A549 (cell line): ENCODE results near the gene MLXIP. TPM values are rescaled to one million over a fixed set of nuclear protein-coding genes. Genes with fewer than 3 reads are reported as not detected.
A peak's percentile ranks its signal among the peaks of the same experiment; 100 is the strongest.

ENCODE experiments used
- ATAC-seq, 2 experiments: fragments of 200-7000 bp in 1 of 2; fragments of >200 bp in 1 of 2; cut with Nextera tagmentation in 1 of 2; cut with Tn5 transposase in 1 of 2; 3 replicates each; pipeline versions ENCODE4 v1.8.0 to v1.9.1; 2018 to 2020; ENCODE audit warnings: mild to moderate bottlenecking in 1 of 2, moderate library complexity in 1 of 2
- CTCF ChIA-PET: fragments of 300-600 bp; sonication (Branson Sonifier 250); formaldehyde crosslinking; extraction: SDS; loops from one replicate; lab custom pipeline; 2021; ENCODE audit warnings: antibody characterized with exemption, inconsistent platforms; lab: Yijun Ruan, JAX
- POLR2A ChIA-PET: fragments of 350-600 bp; formaldehyde crosslinking; extraction: SDS; loops from one replicate; lab custom pipeline; 2021; ENCODE audit warnings: antibody characterized with exemption, inconsistent platforms; lab: Yijun Ruan, JAX
- DNase-seq, 2 experiments: peaks; one replicate each; pipeline versions ENCODE4 v3.0.0 to v3.0.0-alpha.2; 2011 to 2016; ENCODE audit warnings: low read depth in 1 of 2, low spot score in 1 of 2
- FAIRE-seq: peaks from 2 replicates; lab custom pipeline; 2011; peaks lifted over from hg19 to GRCh38; lab: Jason Lieb, UNC
- H3K27ac ChIP-seq, 2 experiments: fragments of >200 bp; sonication (Bioruptor Twin); formaldehyde crosslinking; 3 replicates each; pipeline ENCODE4 v1.5.1; 2016 to 2017
- H3K4me1 ChIP-seq: fragments of >200 bp; sonication (Bioruptor Twin); formaldehyde crosslinking; 3 replicates; pipeline ENCODE4 v1.6.1; 2016
- H3K4me2 ChIP-seq: fragments of >200 bp; sonication (Bioruptor Twin); formaldehyde crosslinking; 3 replicates; pipeline ENCODE4 v1.6.1; 2016
- H3K4me3 ChIP-seq: fragments of >200 bp; sonication (Bioruptor Twin); formaldehyde crosslinking; 3 replicates; pipeline ENCODE4 v1.5.1; 2016
- H3K9me3 ChIP-seq: fragments of >200 bp; sonication (Bioruptor Twin); formaldehyde crosslinking; 3 replicates; pipeline ENCODE4 v1.6.1; 2016
- ATOH8 ChIP-seq: fragments of 250-450 bp; sonication (Bioruptor Pico); IDR thresholded peaks from 2 replicates; pipeline ENCODE4 v1.5.0; 2020; ENCODE audit warnings: low read depth, mild to moderate bottlenecking, moderate library complexity
- BCL3 ChIP-seq: fragments of >200 bp; sonication (Bioruptor Twin); formaldehyde crosslinking; IDR thresholded peaks from 3 replicates; pipeline ENCODE4 v1.6.1; 2016
- CBX2 ChIP-seq: fragments of 200-600 bp; sonication (generic); IDR thresholded peaks from 2 replicates; pipeline ENCODE4 v1.6.1; 2016; ENCODE audit warnings: low read depth, mild to moderate bottlenecking, borderline replicate concordance
- CEBPB ChIP-seq, 2 experiments: fragments of >200 bp in 1 of 2; sonication (Bioruptor Twin) in 1 of 2; formaldehyde crosslinking in 1 of 2; IDR thresholded peaks; 2 replicates each; pipeline ENCODE4 v1.6.1; 2012 to 2016
- CTCF ChIP-seq: fragments of >200 bp; sonication (Bioruptor Twin); formaldehyde crosslinking; IDR thresholded peaks from 3 replicates; pipeline ENCODE4 v1.5.1; 2016
- E2F6 ChIP-seq: IDR thresholded peaks from 2 replicates; pipeline ENCODE4 v1.6.1; 2012; ENCODE audit warnings: low read depth, borderline replicate concordance
- FOSL2 ChIP-seq, 2 experiments: fragments of 450-650 bp in 1 of 2; fragments of >200 bp in 1 of 2; sonication (Bioruptor Twin) in 1 of 2; formaldehyde crosslinking; IDR thresholded peaks; 2 replicates each; pipeline versions ENCODE4 v1.5.0 to v1.6.1; 2016 to 2020; ENCODE audit warnings: mild to moderate bottlenecking in 1 of 2, moderate library complexity in 1 of 2
- FOXS1 ChIP-seq: fragments of 250-450 bp; sonication (Bioruptor Pico); IDR thresholded peaks from 2 replicates; pipeline ENCODE4 v1.5.0; 2020; ENCODE audit warnings: mild to moderate bottlenecking, moderate library complexity
- JUN ChIP-seq, 2 experiments: fragments of >200 bp; sonication (Bioruptor Twin); formaldehyde crosslinking; IDR thresholded peaks; 2 replicates in 1 of 2; 3 replicates in 1 of 2; pipeline ENCODE4 v1.6.1; 2016 to 2017
- JUNB ChIP-seq: fragments of >200 bp; sonication (Bioruptor Twin); formaldehyde crosslinking; IDR thresholded peaks from 2 replicates; pipeline ENCODE4 v1.6.1; 2016
- KDM1A ChIP-seq: fragments of 200-600 bp; sonication (generic); IDR thresholded peaks from 2 replicates; pipeline ENCODE4 v1.6.1; 2016; ENCODE audit warnings: low read depth, mild to moderate bottlenecking
- MAFK ChIP-seq: fragments of 450-650 bp; IDR thresholded peaks from 2 replicates; pipeline ENCODE4 v1.6.1; 2014; ENCODE audit not compliant: partially characterized antibody
- MAX ChIP-seq: IDR thresholded peaks from 2 replicates; pipeline ENCODE4 v1.6.1; 2012
- MYC ChIP-seq: IDR thresholded peaks from 2 replicates; pipeline ENCODE4 v1.6.1; 2012; ENCODE audit warnings: mild to moderate bottlenecking, inconsistent platforms, low read length, improper control_type of control experiment, borderline replicate concordance
- NPAS2 ChIP-seq: fragments of 250-450 bp; sonication (Bioruptor Pico); IDR thresholded peaks from 2 replicates; pipeline ENCODE4 v1.8.0; 2022; ENCODE audit warnings: mild to moderate bottlenecking, moderate library complexity, borderline replicate concordance
- NR3C1 ChIP-seq: fragments of >200 bp; sonication (Bioruptor Twin); formaldehyde crosslinking; IDR thresholded peaks from 3 replicates; pipeline ENCODE4 v1.6.1; 2017
- POLR2A ChIP-seq: IDR thresholded peaks from 2 replicates; pipeline ENCODE4 v1.6.1; 2012; ENCODE audit warnings: mild to moderate bottlenecking, low read length
- SMC3 ChIP-seq: fragments of >200 bp; sonication (Bioruptor Twin); formaldehyde crosslinking; IDR thresholded peaks from 3 replicates; pipeline ENCODE4 v1.6.1; 2018; ENCODE audit warnings: inconsistent platforms
- SREBF2 ChIP-seq: fragments of 450-650 bp; IDR thresholded peaks from 2 replicates; pipeline ENCODE4 v1.6.1; 2014; ENCODE audit warnings: mild to moderate bottlenecking, moderate library complexity
- TP53 ChIP-seq: fragments of 250-450 bp; sonication (Bioruptor Pico); IDR thresholded peaks from 2 replicates; pipeline ENCODE4 v1.5.0; 2021; ENCODE audit warnings: mild to moderate bottlenecking, moderate library complexity
- ZSCAN20 ChIP-seq: fragments of 250-450 bp; sonication (Bioruptor Pico); IDR thresholded peaks from 2 replicates; pipeline ENCODE4 v1.8.0; 2022; ENCODE audit warnings: mild to moderate bottlenecking, moderate library complexity
- WGBS: methylation state at CpG from one replicate; pipeline ENCODE4 v1.1.6; 2017; ENCODE audit errors: missing lambda C conversion rate; 5-methylcytosine and 5-hydroxymethylcytosine counted together
- polyA plus RNA-seq, 4 experiments: library from polyadenylated mRNA; depleted of rRNA in 3 of 4; stranded (reverse); fragments of >200 nt; fragmentation: RNase III in 1 of 4; extraction: RNeasy Plus Mini Kit Qiagen cat#74134 plus additional on column Dnase treatment in 1 of 4; gene quantifications; 2 replicates in 3 of 4; 3 replicates in 1 of 4; pipeline ENCODE4 v1.2.3, GENCODE V29; 2011 to 2017

Gene MLXIP
- polyA plus RNA-seq, 2 of the 4 experiments (the other 2 are of a cell fraction), result 7.0 to 21.4 TPM

- 93% methylated on average over 21 of the region's 23 CpGs for WGBS
- ChIA-PET CTCF (interaction anchor here (32.3 kb wide), 1 partner anchor 63 kb away, joined by 850 read pairs; no protein-coding TSS in a partner anchor), POLR2A (no interaction called here)
- no peak overlapping the region for H3K4me2 ChIP-seq
- DNase-seq, result no peak
- H3K27ac ChIP-seq, result no peak overlapping the region
- peaks cover 37% of the 10 kb centered on the region for H3K4me1 ChIP-seq
- no peak for TF ChIP-seq SMC3
- TF ChIP-seq NPAS2 (CRISPR knock-in tag), result no peak
- no peak for TF ChIP-seq BCL3
- TF ChIP-seq POLR2A, result no peak
- TF ChIP-seq FOXS1, result no peak
- TF ChIP-seq NR3C1, result no peak
- no peak for TF ChIP-seq CBX2
- no peak for TF ChIP-seq CTCF
- TF ChIP-seq JUN (IDR thresholded peaks at IDR 0.05), result no peak
- no peak for TF ChIP-seq FOSL2 (IDR thresholded peaks at IDR 0.05)
- no peak for TF ChIP-seq FOSL2 (CRISPR knock-in tag; IDR thresholded peaks at IDR 0.05)
- no peak for TF ChIP-seq CEBPB (IDR thresholded peaks at IDR 0.05)
- no peak for TF ChIP-seq SREBF2
- TF ChIP-seq ATOH8 (CRISPR knock-in tag), result no peak
- no peak for TF ChIP-seq JUNB
- TF ChIP-seq KDM1A, result no peak
- TF ChIP-seq MYC, result no peak
- TF ChIP-seq MAX, result no peak
- no peak overlapping the region for H3K4me3 ChIP-seq
- ATAC-seq, result no peak
- no peaks in the 10 kb centered on the region for H3K9me3 ChIP-seq
- no peak for FAIRE-seq
Measured at GRCh38 chr12:122061253-122061652, 17.3 kb upstream of the MLXIP start.

GRCh38 chr12:122062832-122063693, 15.5 kb upstream of the MLXIP start:
- FAIRE-seq, result no peak
- WGBS, result 10% methylated on average over 19 of the region's 19 CpGs
- H3K27ac ChIP-seq, result peak overlapping the region; percentile 84
- H3K4me1 ChIP-seq, result peaks cover 37% of the 10 kb centered on the region
- H3K9me3 ChIP-seq, result no peaks in the 10 kb centered on the region
- peak overlapping the region; percentile 11; the same call in 1 of the 3 replicates for H3K4me3 ChIP-seq
- H3K4me2 ChIP-seq, result peak overlapping the region; percentile 73
- 0 out of 2 replicates have a peak, but pooled peaks have one; percentile 49 for TF ChIP-seq TP53 (CRISPR knock-in tag)
- no peak for TF ChIP-seq FOSL2 (IDR thresholded peaks at IDR 0.05)
- peak; percentile 49 for TF ChIP-seq FOSL2 (CRISPR knock-in tag; IDR thresholded peaks at IDR 0.05)
- no peak for TF ChIP-seq FOXS1
- TF ChIP-seq MAFK, result peak; percentile 59
- peak; percentile 78 for TF ChIP-seq MAX
- no peak for TF ChIP-seq ZSCAN20 (CRISPR knock-in tag)
- peak; percentile 66 for TF ChIP-seq E2F6
- 0 out of 5 replicates have a peak, but pooled peaks of 1 of the 2 experiments have one; percentile 29 for TF ChIP-seq JUN (IDR thresholded peaks at IDR 0.05)
- peak; percentile 51 to 81 for DNase-seq
- ChIA-PET POLR2A (interaction anchor here (1.0 to 1.2 kb wide), 3 partner anchors 10 to 50 kb away, joined by 3 to 8 read pairs (median 3); partner anchors contain the start of gene MLXIP), CTCF (interaction anchor here (0.6 to 32.3 kb wide), 9 partner anchors 9 to 112 kb away, joined by 3 to 850 read pairs (median 4); no protein-coding TSS in a partner anchor)
- ATAC-seq, result peak; percentile 57 to 76
